HepG2 (cell line): ENCODE results near the gene COX7C. TPM values are rescaled to one million over a fixed set of nuclear protein-coding genes. Genes with fewer than 3 reads are reported as not detected.
"Not testable (repeated sequence)": the region's sequence is repeated elsewhere in the genome, so short reads cannot be mapped to it uniquely, and the experiment has no call there.

ENCODE experiments used
- ATAC-seq: fragments of 200-7000 bp; cut with Tn5 transposase; 3 replicates; pipeline ENCODE4 v1.9.1; 2020; ENCODE audit warnings: mild to moderate bottlenecking, moderate library complexity
- BruUV-seq: library from RNA; stranded (reverse); fragments of 400-500 nt; replicated peaks from 2 replicates; lab custom pipeline; 2021; lab: Mats Ljungman, UMichigan
- CTCF ChIA-PET: fragments of 300-600 bp; formaldehyde crosslinking; extraction: SDS; loops from one replicate; lab custom pipeline; 2021; ENCODE audit warnings: low total read pairs, inconsistent platforms, low intra/inter-chr PET ratio; lab: Yijun Ruan, JAX
- POLR2A ChIA-PET: fragments of 350-600 bp; sonication (Branson Sonifier 250); formaldehyde crosslinking; loops from one replicate; lab custom pipeline; 2020; ENCODE audit warnings: antibody characterized with exemption, inconsistent platforms; lab: Yijun Ruan, JAX
- DNase-seq: peaks from one replicate; pipeline ENCODE4 v3.0.0-alpha.2; 2015; ENCODE audit warnings: low spot score
- FAIRE-seq: peaks from 3 replicates; lab custom pipeline; 2011; peaks lifted over from hg19 to GRCh38; lab: Jason Lieb, UNC
- H2AFZ ChIP-seq: one replicate; pipeline ENCODE4 v1.6.1; 2011; ENCODE audit warnings: low read length, inconsistent platforms
- H3K27ac ChIP-seq: fragments of 300-600 bp; 3 replicates; pipeline ENCODE4 v1.8.0; 2011; ENCODE audit warnings: mixed run types, mild to moderate bottlenecking, mixed read lengths, low read length, inconsistent platforms; ENCODE audit not compliant: insufficient read depth; ENCODE audit errors: extremely low read length
- H3K27me3 ChIP-seq, 2 experiments: fragments of 200-600 bp in 1 of 2; 2 replicates in 1 of 2; 3 replicates in 1 of 2; pipeline versions ENCODE4 v1.6.0 to v1.8.0; 2011; ENCODE audit warnings: low read length in 2 of 2, mild to moderate bottlenecking in 2 of 2, moderate library complexity in 2 of 2, inconsistent platforms in 1 of 2; ENCODE audit not compliant: insufficient read depth in 2 of 2, control insufficient read depth in 1 of 2
- H3K36me3 ChIP-seq, 2 experiments: fragments of 200-600 bp in 1 of 2; replicated peaks in 1 of 2; 2 replicates in 1 of 2; 3 replicates in 1 of 2; pipeline versions ENCODE4 v1.5.1 to v1.8.0; 2011; ENCODE audit warnings: low read length in 2 of 2, inconsistent platforms in 1 of 2; ENCODE audit not compliant: insufficient read depth in 2 of 2, control insufficient read depth in 1 of 2
- H3K4me1 ChIP-seq: 2 replicates; pipeline ENCODE4 v1.5.1; 2012; ENCODE audit warnings: low read length, inconsistent platforms; ENCODE audit not compliant: insufficient read depth
- H3K4me2 ChIP-seq: 2 replicates; pipeline ENCODE4 v1.6.0; 2011; ENCODE audit warnings: low read depth, low read length, inconsistent platforms
- H3K4me3 ChIP-seq, 3 experiments: fragments of 200-600 bp in 1 of 3; sonication (generic), shearing (Covaris generic) in 1 of 3; replicated peaks in 1 of 3; 2 replicates each; pipeline ENCODE4 v1.5.1; 2011 to 2016; ENCODE audit warnings: low read length in 3 of 3, inconsistent platforms in 2 of 3, low read depth in 2 of 3, mild to moderate bottlenecking in 2 of 3, control low read depth in 1 of 3, mixed read lengths in 1 of 3; ENCODE audit not compliant: insufficient read depth in 1 of 3
- H3K79me2 ChIP-seq: one replicate; pipeline ENCODE4 v1.6.1; 2011; ENCODE audit warnings: low read length, inconsistent platforms; ENCODE audit not compliant: insufficient read depth
- H3K9ac ChIP-seq: 2 replicates; pipeline ENCODE4 v1.6.0; 2011; ENCODE audit warnings: mild to moderate bottlenecking, low read depth, low read length, inconsistent platforms; ENCODE audit not compliant: insufficient read depth
- H3K9me3 ChIP-seq: 2 replicates; pipeline ENCODE4 v1.5.1; 2012; ENCODE audit warnings: mild to moderate bottlenecking, low read length
- H4K20me1 ChIP-seq: 2 replicates; pipeline ENCODE4 v1.6.0; 2011; ENCODE audit warnings: inconsistent platforms, mild to moderate bottlenecking, low read length, moderate library complexity; ENCODE audit not compliant: insufficient read depth
- HOXA3 ChIP-seq: sonication (generic); formaldehyde crosslinking; IDR thresholded peaks from 2 replicates; pipeline ENCODE4 v1.5.0; 2020; ENCODE audit warnings: missing genetic modification reagents
- REPIN1 ChIP-seq: sonication (generic); formaldehyde crosslinking; IDR thresholded peaks from 2 replicates; pipeline ENCODE4 v1.8.0; 2022; ENCODE audit warnings: missing genetic modification reagents, low read depth, mild to moderate bottlenecking, borderline replicate concordance
- ZNF776 ChIP-seq: sonication (generic); formaldehyde crosslinking; IDR thresholded peaks from 2 replicates; pipeline ENCODE4 v1.4.0; 2020; ENCODE audit warnings: mild to moderate bottlenecking, missing genetic modification reagents
- WGBS: methylation state at CpG from one replicate; pipeline ENCODE4 v1.1.6; 2017; ENCODE audit warnings: low lambda C conversion rate; 5-methylcytosine and 5-hydroxymethylcytosine counted together
- in situ Hi-C: cut with HindIII; loops from 2 replicates; pipeline ENCODE4 v1.10.0; 2017; ENCODE audit warnings: low pct_unique_long_range_greater_than_20kb; ENCODE audit not compliant: extremely low pct_ligation_motif_present
- intact Hi-C: fragments of 100-400 bp; cut with micrococcal nuclease; formaldehyde crosslinking; loops from one replicate; pipeline ENCODE4 v1.10.0; 2022; ENCODE audit not compliant: unreplicated experiment
- polyA plus RNA-seq, 8 experiments: library from polyadenylated mRNA; depleted of rRNA in 3 of 8; stranded (reverse) in 7 of 8; unstranded in 1 of 8; fragments of >200 nt; fragmentation: Illumina TruSeq in 4 of 8; extraction: Trizol in 4 of 8; gene quantifications; 2 replicates each; pipeline versions ENCODE4 v1.2.1 to v1.2.3, GENCODE V29; 2011 to 2016; ENCODE audit warnings: low read depth in 4 of 8, missing spikeins in 1 of 8, mixed read lengths in 1 of 8; ENCODE audit not compliant: insufficient read depth in 1 of 8
- total RNA-seq, 5 experiments: library from RNA; depleted of rRNA; stranded (reverse); fragments of >200 nt; fragmentation: Illumina TruSeq; extraction: Trizol; gene quantifications; 2 replicates each; pipeline ENCODE4 v1.2.3, GENCODE V29; 2016; ENCODE audit warnings: low read depth in 1 of 5
- TF ChIP-seq, protein P1 (sequence below), 2 experiments: sonication (generic) in 1 of 2; formaldehyde crosslinking in 1 of 2; IDR thresholded peaks; 2 replicates each; pipeline versions ENCODE4 v1.4.0 to v1.6.1; 2016 to 2020; ENCODE audit warnings: borderline replicate concordance in 1 of 2, low read depth in 1 of 2, mild to moderate bottlenecking in 1 of 2, missing genetic modification reagents in 1 of 2

COX7C gene
- total and polyA plus RNA-seq, 2 of the 13 experiments (the other 11 are each of a cell fraction or from before 2014, with no cell fraction given) = 538 to 635 TPM

DNA sequence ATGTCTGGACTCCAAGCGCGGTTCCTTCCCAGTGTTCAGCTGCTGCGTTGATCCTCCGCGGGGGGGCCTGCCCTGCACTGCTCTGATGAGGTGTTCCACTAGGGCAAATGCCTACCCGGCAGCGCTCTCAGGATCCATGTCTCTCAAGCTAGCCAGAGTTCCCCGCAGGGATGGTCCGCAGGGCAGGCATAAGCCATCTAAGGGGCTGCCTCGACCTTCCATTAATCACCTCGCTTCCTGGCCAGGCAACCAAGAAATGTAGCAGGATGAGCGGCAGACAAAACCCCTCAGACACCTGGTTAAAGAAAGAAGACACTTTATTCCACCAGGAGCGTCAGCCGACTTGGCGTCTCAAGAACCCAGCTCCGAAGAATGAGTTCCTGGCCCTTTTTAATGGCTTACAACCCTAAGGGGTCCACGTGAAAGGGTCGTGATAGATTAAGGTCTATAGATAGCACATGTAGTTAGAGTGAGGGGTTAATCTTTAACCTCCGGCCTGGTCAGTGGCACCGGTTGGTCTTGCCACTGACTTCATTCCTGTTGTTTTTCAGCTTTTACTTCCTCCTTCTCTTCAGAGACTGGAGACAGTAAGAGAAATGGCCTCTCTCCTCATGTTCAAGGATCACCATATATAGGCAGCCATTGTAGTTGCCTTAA is 47.2 kb upstream of the COX7C start (continued):
- TF ChIP-seq, protein P1, sequence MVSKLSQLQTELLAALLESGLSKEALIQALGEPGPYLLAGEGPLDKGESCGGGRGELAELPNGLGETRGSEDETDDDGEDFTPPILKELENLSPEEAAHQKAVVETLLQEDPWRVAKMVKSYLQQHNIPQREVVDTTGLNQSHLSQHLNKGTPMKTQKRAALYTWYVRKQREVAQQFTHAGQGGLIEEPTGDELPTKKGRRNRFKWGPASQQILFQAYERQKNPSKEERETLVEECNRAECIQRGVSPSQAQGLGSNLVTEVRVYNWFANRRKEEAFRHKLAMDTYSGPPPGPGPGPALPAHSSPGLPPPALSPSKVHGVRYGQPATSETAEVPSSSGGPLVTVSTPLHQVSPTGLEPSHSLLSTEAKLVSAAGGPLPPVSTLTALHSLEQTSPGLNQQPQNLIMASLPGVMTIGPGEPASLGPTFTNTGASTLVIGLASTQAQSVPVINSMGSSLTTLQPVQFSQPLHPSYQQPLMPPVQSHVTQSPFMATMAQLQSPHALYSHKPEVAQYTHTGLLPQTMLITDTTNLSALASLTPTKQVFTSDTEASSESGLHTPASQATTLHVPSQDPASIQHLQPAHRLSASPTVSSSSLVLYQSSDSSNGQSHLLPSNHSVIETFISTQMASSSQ (IDR thresholded peaks at IDR 0.05; ENCODE audit: low read depth) = peak; percentile 49
- TF ChIP-seq, protein P1 (CRISPR knock-in tag; IDR thresholded peaks at IDR 0.05; ENCODE audit: borderline replicate concordance) = no peak
- TF ChIP-seq REPIN1 (CRISPR knock-in tag) (no peak), HOXA3 (CRISPR knock-in tag) (no peak), ZNF776 (CRISPR knock-in tag) (no peak)

DNA sequence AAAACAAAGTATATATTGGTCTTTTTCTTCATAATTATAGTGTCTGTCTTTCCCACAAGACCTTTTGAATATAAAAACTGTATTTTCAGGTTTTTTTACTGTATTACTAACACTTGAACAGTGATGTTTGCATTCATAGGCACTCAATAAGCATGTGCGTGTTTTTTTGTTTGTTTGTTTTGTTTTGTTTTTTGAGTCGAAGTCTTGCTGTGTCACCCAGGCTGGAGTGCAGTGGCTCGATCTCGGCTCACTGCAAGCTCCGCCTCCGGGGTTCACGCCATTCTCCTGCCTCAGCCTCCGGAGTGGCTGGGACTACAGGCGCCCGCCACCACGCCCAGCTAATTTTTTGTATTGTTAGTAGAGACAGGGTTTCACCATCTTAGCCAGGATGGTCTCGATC is 46.6 kb upstream of the COX7C start:
- H3K79me2 ChIP-seq, BruUV-seq, CTCF ChIA-PET, H3K4me2 ChIP-seq, H3K36me3 ChIP-seq, H3K4me3 ChIP-seq, ATAC-seq, POLR2A ChIA-PET, FAIRE-seq, H3K27ac ChIP-seq, H2AFZ ChIP-seq, H3K27me3 ChIP-seq, H4K20me1 ChIP-seq, DNase-seq, intact Hi-C loops, H3K9me3 ChIP-seq, in situ Hi-C loops, H3K9ac ChIP-seq: not testable (repeated sequence)
- peaks cover 10% of the 10 kb centered on the region for H3K4me1 ChIP-seq
- 92% methylated on average over 12 of the region's 12 CpGs for WGBS
